HG02763 (cell line): ENCODE measurements around the gene STK35.

Experiments
- ATAC-seq: cut with Tn5 transposase; IDR thresholded peaks from one replicate; pipeline ENCODE4 v1.9.1; 2021; ENCODE audit warnings: mild to moderate bottlenecking, moderate library complexity; ENCODE audit not compliant: unreplicated experiment

STK35 gene

DNA sequence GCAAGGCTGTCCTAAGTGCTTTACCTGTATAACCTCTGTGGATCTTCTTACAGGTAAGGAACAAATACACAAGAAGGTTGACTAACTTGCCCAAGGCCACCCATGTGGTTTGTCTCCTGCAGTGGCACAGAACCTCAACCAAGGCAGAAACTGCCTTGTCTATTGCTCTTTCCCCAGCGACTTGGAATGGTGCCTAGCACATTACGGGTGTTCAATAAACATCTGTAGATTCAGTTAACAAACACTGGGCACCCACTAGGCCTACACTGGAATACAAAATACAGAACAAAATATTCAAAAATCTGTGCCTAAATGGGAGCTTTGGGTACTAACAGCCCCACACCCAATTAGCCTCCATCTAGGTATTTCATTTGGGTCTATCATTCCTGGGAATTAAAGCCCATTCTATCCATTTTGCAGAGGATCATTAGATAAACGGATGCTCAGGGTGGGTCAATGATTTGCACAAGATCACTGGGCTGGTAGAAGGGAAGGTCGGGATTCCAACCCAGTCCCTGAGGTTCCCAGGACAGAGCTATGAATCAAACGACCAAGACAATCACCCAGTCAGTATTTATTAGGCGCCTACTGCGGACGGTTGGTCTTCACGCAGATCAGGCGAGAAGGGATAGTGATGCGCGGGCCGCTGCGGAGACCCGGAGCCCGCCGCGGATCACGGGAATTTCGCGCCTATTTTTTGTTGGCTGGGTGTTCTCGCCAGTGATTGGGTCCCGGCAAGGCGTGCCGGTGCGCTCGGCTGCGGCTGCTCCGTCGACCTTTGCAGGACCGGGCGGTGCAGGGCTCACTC is at the start of gene STK35:
STK35 (plus strand) TSS at position 771 of the 808 bp plus-strand sequence. CDS start 55 bp downstream, outside the sequence.
- ATAC-seq, result peak; percentile 34

DNA sequence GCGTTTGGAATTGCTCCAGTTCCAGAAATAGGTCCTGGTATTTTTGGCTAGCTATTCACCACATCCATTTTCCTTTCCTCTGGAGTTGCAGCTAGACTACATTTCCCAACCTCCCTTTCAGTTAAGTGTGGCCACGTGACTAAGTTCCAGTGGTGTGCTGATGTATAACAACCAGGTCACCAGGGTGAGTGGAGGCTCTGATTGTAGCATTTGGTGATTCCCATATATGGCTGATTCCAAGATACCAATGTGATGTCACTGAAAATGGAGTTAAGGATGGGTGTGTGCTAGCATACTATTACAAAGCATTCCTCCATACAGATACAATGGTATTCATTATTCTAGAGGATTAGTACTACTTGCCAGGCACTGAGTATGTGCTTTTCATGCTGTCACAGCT is 49.7 kb upstream of the STK35 start:
- ATAC-seq, result no peak

DNA sequence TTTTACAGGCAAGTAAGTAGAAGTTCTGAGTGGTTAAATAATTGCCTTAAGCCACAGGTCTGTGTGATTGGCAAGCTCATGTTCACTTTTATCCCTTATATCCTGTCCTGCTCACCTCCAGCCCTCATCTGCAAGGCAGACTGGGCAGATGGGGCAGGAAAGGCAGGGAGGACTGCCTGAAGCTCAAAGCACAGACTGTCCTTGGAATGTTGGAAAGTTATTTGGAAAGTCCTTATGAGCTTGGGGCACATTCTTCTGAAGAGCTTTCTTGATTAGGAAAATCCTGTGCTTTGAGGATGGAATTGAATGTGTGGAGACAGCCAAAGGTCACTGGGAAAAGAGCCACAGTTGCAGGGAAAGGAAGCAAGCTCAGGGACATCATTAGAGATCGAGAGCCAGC is 48.9 kb upstream of the STK35 start:
- ATAC-seq, result no peak

DNA sequence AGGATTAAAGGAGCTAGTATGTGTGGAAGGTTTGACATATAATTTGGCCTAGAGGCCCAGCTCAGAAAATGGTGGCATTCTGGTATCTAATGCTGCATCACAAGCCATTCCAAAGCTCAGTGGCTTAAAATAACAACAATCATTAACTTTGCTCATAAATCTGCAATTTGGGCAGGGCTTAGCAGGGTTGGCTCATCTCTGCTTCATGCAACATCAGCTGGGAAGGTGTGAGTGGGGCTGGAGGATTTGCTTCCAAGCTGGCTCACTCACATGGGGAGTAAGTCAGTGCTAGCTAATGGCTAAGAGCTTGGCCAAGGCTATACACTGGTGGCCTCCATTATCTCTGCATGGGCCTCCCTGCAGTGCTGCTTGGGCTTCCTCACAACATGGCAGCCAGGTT is 48.0 kb upstream of the STK35 start:
- no peak for ATAC-seq

DNA sequence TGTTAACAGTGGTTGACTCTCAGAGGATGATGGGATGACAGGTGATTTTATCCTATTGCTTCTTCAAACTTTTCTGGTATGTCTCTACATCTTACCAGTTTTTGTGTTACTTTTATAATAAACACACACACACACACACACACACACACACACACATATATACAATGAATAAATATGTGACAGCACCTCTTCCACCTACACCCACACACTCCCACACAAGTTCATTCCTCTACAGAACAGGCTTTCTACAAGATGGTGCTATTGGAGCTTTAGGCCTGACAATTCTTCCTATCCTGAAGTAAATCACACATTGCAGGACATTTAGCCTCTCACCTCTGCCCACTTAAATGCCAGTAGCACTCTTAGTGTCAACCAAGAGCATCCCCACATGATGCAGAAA is 46.7 kb upstream of the STK35 start:
- no peak for ATAC-seq

DNA sequence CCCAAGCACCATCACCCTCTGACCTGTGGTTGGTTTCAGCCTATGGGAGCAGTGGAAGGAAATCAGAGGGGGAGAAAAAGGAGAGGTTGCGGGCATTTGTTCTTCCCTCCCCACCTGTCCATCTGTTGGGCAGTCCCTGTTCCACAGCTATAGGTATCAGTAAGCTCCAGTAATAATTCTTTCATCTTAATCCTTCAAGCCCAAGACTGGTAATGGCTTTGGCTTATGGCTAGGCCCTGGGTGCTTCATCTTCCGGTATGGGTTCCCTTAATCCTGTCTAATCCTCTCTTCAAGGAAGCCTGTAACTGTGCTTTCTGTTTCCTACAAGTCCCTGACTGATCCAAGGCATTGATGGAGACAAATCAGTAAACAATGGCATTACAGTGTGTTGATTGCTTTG is 42.2 kb upstream of the STK35 start:
- no peak for ATAC-seq

DNA sequence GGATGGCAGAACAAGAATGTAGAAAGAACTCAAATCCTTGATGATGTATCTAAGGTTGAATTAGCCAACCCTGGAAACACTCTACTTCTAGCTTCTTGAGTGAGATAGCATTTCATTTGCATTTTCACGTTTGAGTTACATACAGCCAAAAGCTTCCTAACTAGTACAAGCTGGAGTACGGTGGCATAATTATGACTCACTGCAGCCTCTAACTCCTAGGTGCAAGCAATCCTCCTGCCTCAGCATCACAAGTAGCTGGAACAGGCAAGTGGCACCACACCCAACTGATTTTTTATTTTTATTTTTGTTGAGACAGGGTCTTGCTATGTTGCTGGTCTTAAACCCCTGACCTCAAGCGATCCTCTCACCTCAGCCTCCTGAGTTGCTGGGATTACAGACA is 36.5 kb upstream of the STK35 start:
- ATAC-seq, result no peak

DNA sequence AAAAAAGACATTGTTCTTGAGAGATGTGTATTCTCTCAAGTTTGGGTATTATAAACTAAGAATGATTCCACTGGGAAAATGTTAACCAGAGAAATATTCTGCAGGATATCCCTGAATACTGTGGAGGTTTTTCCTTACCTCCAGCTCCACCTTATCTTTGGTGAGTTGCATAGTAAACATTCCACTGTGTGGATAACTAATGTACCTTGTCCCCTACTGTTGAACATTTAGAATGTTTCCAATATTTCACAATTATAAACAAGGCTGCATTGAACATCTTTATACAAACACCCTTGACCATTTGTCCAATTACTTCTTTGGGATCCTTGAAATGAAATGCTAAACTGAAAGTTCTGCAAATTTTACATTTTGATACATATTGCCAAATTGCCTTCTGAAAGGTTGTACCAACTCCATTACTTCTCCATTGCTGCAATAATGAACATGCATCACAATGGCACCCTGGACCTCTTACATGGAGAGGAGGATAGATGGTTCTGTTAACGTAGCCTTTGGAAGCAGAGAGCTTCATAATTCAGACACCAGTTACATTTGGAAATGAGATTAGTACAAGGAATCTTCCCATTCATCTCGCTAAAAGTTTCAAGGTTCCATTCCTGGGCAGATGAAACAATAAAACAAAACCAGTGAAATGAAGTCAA is 35.0 kb upstream of the STK35 start:
- no peak for ATAC-seq

DNA sequence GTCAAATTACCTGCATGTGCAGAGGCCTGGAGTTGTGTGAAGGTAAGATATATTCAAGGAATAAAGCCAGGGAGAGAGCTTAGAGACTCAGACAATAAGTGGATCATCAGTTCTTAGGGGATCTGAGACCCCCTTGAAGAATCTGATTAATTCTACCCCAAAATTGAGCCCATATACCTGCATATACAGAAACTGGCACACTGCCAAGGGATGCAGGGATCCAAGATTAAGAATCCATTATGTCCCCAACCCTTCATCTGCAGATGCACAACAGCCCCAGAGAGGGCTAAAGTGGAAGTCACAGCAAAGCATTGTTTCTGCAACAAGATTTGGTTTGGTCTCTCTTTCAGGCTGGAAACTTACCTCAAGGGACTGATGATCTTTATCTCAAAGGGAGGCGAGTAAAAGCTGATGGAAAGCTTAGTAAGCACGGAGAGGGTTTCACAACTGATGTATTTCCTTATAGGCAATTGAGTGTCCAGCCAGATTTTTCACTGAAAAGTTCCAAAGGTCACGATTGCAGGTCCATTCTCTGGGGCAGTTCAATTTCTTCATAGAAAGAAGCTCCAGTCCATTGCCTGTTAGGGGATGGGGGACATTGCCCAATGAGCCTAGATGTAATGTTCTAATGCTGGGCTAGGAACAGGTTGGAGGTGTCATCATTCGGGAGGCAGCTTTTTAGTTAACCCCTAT is 20.9 kb upstream of the STK35 start:
- ATAC-seq, result no peak

DNA sequence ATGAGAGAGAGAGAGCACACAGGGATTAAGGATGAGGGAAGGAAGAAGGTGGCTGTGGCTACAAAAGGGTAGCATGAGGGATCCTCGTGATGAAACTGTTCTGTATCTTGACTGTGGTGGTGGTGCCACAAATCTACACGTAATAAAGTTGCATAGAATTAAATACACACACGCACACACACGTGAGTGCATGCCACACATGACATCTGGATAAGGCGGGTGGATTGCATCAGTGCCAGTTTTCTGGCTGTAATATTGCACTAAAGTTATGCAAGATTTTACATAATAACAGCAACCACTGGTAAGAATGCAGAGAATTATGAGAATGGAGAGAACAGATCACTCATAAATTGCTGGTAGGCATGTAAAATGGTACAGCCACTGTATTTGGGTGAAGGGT is 16.9 kb upstream of the STK35 start:
- no peak for ATAC-seq

DNA sequence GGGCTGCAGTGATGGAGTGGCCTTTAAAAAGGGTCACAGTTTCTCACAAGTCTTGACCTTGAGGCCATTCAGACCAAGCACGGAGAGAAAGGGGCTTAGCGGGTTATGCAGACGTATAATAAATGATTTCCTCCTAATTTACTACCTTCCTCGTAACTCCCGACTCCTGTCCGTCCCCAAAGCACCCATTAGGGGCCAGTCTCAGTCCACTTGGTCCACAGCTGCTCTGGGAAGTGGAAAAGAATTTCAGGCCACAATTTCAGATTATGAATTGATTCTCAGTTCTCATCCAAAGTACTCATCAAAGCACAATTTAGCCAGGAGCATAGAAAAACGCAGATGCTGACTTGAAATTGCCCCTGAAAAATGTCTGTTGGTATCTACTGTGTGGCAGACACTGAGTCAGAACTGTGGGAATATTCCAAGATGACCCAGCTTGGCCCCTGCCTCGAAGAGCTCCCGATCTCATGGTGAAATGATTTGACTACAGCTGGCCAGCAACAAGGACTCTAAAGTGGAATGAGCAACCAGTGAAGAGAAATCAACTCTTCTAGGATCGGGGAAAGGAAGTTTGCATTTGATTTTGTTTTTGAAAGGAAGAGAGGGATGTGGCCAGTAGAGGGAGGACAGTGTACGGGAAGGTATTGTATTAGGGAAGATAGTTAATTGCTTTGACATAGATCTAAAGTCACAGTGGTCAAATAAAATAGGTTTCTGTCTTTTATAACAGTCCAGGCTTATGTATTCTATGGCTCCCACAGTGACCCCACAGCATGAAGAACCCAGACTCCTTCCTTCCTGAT is 15.2 kb upstream of the STK35 start:
- ATAC-seq, result no peak

DNA sequence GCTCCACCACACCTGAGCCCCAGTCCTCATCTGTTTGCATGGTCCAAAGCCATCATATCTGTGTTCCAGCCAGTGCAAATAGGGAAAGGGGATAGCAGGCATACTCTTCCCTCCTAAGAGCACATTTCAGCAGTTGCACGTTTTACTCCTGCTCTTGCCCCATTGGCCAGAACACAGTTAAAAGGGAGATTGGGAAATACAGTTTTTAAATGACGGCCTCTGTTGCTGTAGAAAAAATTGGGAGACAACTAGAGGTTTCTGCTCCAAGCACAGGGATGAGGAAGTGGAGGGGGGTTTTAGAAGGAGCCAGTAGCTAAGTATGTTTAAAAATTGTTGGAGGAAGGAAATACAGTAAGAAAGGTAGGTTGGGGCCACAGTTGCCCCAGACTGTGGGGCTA is 14.6 kb upstream of the STK35 start:
- ATAC-seq, result no peak

DNA sequence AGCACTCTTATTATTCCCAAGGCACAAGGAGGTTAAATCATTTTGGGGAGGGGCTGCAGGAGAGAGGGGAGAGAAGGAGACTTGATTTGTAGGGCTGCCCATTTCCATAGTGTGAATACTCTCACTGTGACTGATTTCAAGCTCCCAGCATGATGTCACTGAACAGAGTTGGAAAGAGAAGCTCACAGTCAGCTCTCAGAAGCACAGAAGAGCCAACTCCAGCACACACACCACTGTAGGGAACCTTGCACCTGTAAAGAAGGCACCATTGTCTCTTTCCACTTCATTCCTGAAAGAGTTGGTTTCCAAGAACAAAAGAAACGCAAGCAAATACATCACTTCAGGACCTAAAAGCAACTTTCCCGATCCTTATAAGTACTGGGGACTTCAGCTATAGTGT is 12.7 kb upstream of the STK35 start:
- ATAC-seq, result no peak

DNA sequence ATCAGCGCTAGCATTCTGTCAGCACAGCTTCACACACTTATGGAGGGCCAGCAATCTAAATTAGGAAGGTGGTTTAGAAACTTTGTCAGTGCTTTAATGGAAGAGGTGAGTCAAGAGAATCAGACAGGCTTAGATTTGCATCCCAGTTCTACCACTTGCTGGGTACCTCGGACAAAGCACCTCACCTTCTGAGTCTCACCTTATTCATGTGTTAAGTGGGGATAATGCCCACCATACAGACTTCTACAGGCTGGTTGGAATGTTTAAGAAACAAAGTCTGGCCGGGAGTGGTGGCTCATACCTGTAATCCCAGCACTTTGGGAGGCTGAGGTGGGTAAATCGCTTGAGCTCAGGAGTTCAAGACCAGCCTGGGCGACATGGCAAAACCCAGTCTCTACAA is 12.2 kb upstream of the STK35 start:
- no peak for ATAC-seq

DNA sequence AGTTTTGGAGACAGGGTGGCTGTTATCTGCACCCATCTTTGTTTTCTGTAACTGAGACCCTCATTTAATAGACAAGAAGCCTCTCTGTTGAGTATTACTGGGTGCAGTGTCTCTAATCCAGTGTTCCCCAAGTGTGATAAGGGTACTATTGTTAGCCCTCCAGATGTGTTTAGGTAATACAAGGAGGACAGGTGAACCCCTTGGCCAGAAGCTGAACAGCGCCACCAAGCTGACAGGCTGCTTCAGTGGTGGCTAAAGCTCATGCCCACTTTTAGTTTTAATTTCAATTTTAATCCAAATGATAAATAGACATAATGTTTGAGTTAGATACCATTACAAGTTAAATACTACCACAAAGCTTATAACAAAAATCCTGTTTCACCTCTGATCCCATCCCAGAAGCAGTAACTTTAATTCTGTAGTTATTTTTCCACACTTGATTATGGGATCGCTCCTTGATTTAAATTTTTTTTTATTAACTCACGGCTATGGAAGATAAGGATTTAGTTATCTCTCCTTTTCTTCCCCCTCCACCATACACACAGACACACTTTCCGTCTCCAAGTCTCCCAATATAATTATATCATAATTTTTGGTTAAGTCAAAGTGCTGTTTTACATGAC is 8.4 kb upstream of the STK35 start:
- no peak for ATAC-seq

DNA sequence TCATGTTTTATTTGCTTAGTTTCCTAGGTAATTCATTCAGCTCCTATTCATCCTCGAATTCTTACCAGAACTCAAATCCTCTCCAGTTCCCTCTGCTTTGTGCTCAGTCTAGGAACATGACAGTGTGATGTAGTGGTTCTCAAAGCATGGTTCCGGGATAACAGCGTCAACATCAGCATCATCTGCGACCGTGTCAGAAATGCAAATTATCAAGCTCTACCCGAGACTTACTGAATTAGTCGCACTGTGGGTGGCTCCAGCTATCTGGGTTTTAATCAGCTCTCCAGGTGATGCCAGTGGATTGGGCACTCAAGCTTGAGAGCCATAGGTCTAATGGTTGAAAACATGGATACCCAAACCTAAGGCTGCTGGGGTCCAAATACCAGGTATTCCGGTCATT is 7.7 kb upstream of the STK35 start:
- no peak for ATAC-seq

DNA sequence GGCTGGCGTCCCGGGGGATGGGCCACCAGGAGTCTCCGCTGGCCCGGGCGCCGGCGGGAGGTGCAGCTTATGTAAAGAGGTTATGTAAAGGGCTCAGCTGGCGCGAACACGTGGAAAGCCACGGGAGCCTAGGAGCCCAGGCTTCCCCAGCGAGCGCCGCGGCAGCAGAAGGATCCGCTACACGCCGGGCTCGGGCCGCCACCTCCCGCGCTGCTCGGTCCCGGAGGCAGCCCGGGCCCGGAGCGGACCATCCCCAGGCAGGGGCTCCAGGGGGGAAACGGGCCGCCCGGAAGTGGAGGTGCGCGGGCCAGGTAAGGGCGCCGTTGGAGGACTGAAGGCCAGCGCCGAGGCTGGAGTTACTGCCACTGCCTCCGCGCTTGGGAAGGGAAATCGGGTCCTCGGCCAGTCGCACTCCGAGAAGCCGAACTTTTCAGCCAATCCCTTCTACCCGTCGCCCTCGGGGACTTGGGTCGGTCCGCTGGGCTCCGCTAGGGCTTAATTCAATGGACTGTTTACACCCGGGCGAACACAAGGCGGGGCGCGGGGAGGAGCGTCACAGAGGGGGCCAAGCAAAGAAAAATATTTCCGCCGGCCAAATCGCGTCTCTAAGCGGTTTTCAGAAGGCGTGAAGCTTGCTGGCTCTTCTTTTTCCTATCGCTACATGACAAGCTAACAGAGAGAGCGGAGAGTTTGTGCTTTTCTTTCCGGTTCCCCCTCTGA is 398 bp downstream of the STK35 start:
- peak; percentile 69 for ATAC-seq

DNA sequence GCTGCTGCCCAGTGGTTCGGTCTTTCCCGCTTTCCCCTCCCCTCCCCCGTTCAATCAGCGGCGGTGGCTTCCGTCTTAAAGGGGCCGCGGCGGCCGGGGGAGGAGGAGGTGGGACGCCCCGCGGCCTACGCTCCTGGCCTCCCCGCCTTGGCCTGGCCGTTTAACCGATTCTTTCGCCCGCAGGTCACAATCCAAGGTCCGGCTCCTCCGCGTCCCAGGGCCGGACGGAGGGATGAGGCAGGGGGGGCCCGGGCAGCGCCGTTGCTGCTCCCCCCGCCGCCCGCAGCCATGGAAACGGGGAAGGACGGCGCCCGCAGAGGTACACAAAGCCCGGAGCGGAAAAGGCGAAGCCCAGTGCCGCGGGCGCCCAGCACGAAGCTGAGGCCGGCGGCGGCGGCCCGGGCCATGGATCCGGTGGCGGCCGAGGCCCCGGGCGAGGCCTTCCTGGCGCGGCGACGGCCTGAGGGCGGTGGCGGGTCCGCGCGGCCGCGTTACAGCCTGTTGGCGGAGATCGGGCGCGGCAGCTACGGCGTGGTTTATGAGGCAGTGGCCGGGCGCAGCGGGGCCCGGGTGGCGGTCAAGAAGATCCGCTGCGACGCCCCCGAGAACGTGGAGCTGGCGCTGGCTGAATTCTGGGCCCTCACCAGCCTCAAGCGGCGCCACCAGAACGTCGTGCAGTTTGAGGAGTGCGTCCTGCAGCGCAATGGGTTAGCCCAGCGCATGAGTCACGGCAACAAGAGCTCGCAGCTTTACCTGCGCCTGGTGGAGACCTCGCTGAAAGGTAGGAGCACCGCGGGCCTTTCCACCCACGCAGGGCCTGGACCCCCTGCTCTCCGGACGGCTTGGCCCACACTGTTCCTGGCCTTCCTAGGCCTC is 1.2 kb downstream of the STK35 start:
- ATAC-seq, result peak; percentile 56
